Stimulated activated CD4-positive, alpha-beta T cell treated with anti-CD3 and anti-CD28 coated beads, Interleukin-1b, Interleukin-23, amount 100 ng/mL, for 48 hours (primary cell): ENCODE measurements around the gene NAA40.
"Not testable (repeated sequence)": the region's sequence is repeated elsewhere in the genome, so short reads cannot be mapped to it uniquely, and the experiment has no call there.

ENCODE experiments used
- DNase-seq: peaks from one replicate; pipeline ENCODE4 v3.0.0-alpha.2; 2020

NAA40 gene

DNA sequence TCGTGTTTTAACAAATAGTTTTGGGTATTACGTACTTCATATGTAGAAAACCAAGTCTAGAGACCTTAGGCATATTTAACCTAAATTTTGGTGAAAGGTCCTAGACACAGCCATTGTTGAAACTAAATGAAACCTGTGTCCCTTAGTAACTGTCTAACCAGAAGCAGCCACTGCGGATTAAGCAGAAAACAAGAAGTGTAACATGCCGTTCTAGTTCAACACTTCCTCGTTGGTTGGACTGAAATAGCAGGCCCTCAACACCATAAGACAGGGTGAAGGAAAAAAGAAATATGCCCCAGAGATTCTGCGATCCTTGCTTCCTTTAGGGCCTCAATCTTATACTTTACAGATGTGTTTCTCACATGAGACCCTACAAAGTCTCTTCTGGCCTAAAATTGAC lies 2.0 kb downstream of the NAA40 start:
- no peak for DNase-seq

- no peak for DNase-seq
Observed at GRCh38 chr11:63941901-63942300, 3.1 kb downstream of the NAA40 start.

DNA sequence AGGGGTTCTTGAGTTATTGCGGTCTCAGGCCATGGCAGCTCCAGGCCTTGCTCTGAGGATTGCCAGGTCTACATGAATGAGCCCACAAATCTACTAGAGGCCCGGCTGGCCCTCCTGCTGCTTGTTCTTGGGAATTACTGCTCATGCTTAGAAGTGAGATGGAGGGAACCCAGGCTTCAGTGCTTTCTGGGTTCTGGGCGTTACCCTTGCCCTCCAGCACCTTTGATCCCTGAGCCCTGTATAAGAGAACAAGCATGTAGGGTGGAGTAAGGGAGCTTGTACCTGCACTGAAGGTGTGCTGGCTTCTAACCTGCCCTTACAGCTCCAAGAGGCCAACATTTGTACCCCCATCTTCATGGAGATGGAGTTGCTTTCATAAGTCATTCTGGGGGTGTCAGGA lies 4.0 kb downstream of the NAA40 start:
- DNase-seq: no peak

- DNase-seq: no peak
Observed at GRCh38 chr11:63944987-63945386, 6.2 kb downstream of the NAA40 start.

GRCh38 chr11:63945477-63946163 lies 6.8 kb downstream of the NAA40 start:
- DNase-seq: peak; percentile 40

GRCh38 chr11:63951779-63952536 lies 13.2 kb downstream of the NAA40 start:
- DNase-seq: no peak

- DNase-seq: no peak
Observed at GRCh38 chr11:63952570-63952969, 13.8 kb downstream of the NAA40 start.

GRCh38 chr11:63958008-63958407 lies 19.2 kb downstream of the NAA40 start:
- no peak for DNase-seq

GRCh38 chr11:63961608-63962412 lies 23.0 kb downstream of the NAA40 start:
- DNase-seq: no peak

DNA sequence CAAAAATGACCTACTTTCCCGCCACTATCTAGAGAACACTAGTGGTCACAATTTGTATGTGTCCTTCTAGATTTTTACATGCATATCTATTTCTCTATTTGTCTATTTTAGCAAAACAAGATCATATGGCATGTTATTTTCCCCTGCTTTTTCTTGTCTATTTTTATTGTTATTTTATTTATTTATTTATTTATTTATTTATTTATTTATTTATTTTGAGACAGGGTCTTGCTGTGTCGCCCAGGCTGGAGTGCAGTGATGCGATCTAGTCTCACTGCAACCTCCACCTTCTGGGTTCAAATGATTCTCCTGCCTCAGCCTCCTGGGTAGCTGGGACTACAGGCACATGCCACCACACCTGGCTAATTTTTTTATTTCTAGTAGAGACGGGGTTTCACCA lies 25.1 kb downstream of the NAA40 start:
- DNase-seq: not testable (repeated sequence)

GRCh38 chr11:63966444-63966843 lies 27.6 kb downstream of the NAA40 start:
- DNase-seq: no peak

GRCh38 chr11:63969461-63969860 lies 30.7 kb downstream of the NAA40 start:
- no peak for DNase-seq

DNA sequence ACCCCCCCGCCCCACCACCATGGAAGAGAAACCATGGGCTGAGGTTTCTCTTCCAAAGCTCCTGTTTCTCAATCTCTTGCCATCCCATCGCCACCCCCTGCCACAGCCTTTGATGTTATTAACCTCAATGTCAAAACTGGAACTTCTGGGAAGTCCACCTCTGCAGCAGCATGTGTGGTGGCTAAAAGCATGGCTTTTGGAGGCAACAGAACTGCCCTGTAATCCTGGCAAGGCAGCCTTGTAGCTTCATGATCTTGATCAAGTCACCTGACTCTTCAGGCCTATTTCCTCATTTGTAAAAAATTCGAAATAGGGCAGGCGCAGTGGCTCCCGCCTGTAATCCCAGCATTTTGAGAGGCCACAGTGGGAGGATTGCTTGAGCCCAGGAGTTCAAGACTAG lies 32.1 kb downstream of the NAA40 start:
- DNase-seq: no peak

GRCh38 chr11:63973912-63974258 lies 35.1 kb downstream of the NAA40 start:
- not testable (repeated sequence) for DNase-seq

- peak; percentile 97 for DNase-seq
Observed at GRCh38 chr11:63974259-63975143, 35.7 kb downstream of the NAA40 start, which contains the start of gene COX8A. Gene COX8A, plus strand, starts transcription at chr11:63974620. Its CDS starts 61 bp downstream, at chr11:63974681.

- DNase-seq: no peak
Observed at GRCh38 chr11:63978551-63979239, 39.9 kb downstream of the NAA40 start.

GRCh38 chr11:63979426-63979825 lies 40.6 kb downstream of the NAA40 start:
- DNase-seq: no peak

DNA sequence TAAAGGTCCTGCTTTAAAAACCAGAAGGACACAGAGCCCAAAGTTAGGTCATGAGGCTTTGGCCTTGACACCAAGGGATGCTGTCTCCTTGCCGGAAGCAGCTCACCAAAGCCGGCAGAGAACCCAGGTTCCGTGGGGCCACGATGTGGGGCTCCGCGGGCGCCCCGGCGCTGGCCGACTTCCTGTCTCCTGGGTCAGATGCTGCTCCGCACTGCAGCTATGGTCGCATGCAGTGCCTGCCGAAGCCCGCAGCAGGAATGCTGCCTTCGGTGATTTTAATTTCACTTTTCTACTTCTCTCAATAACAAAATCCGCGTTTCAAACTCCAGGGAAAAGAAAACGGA lies 47.0 kb downstream of the NAA40 start:
- peak; percentile 77 for DNase-seq

DNA sequence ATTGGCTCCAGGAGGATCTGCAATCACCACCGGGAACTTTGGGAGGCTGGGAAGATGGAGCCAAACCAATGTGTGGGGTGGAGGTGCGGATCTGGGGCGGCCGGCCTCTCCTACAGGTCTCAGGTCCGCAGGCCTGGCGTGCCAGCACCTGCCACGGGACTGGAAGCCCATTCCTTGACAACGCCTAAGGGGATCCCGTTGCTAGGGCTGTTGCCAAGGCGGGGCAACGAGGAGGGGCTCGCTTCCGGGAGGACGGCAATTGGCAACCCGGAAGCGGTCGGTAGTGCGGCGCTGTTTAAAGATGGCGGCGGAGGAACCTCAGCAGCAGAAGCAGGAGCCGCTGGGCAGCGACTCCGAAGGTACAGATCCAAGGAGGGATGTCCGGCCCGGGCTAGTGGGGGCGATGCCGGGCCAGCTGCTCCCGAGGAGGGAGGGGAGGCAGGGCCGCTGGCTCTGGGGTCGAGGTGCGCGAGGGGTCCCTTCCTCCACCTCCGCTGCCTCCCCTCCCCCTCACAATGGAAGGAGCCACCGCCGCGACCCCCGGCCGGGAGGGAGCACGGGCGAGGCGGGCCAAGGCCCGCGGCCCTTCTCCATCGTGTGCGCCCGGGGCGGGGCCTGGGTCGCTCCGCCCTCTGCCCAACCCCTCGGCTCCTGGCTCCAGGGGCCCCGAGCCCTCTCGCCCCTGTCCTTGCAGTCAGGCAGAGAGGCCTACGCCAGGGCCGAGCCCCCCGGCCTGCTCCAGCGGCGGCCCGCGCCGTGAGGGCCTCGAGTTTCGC lies 47.5 kb downstream of the NAA40 start, which contains the start of gene OTUB1:
Gene OTUB1, plus strand, starts transcription at position 283 of the 776 bp plus-strand sequence. Its CDS starts 19 bp downstream, at position 302.
- DNase-seq: peak; percentile 90

GRCh38 chr11:63986932-63987513 lies 48.2 kb downstream of the NAA40 start:
- no peak for DNase-seq

- no peak for DNase-seq
Observed at GRCh38 chr11:63991558-63991957, 52.8 kb downstream of the NAA40 start.
